ENCODE measurements around the gene NLK. TPM values are rescaled to one million over a fixed set of nuclear protein-coding genes. Genes with fewer than 3 reads are reported as not detected.

The NLK gene
- total and polyA plus RNA-seq, 2 of the 4 experiments (the other 2 are of a cell fraction) = 15.3 to 23.3 TPM

DNA sequence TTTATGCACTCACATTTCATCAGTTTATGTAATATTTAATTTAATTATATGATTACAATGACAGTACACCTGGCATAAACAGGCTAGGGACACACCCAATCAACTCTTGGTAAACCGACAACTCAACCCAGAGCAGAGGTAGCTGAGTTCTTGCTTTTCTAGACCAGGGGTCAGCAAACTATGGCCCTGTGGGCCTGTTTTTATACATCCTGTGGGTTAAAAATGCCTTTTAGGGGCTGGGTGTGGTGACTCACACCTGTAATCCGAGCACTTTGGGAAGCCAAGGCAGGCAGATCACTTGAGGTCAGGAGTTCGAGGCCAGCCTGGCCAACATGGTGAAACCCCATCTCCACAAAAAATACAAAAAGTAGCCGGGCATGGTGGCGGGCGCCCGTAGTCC is 177.3 kb downstream of the NLK start:
- H4K20me1 ChIP-seq (ENCODE audit: insufficient read depth, low read length) = no peaks in the 10 kb centered on the region
- H3K9me1 ChIP-seq (ENCODE audit: insufficient read depth, low read length) = peaks cover 5% of the 10 kb centered on the region
- H3K79me1 ChIP-seq (ENCODE audit: low read depth in 1 of 2, low read length in 2 of 2) = no peaks in the 10 kb centered on the region
- H3K9ac ChIP-seq (ENCODE audit: low read depth, low read length) = no peak overlapping the region
- no peak overlapping the region for H4K8ac ChIP-seq (ENCODE audit: low read depth in 2 of 2, low read length in 2 of 2)
- no peak for DNase-seq
- H3K36me3 ChIP-seq (ENCODE audit: control insufficient read depth, insufficient read depth, low read length) = no peaks in the 10 kb centered on the region
- no peak for ATAC-seq (ENCODE audit: low read depth)
- H3K4me1 ChIP-seq (ENCODE audit: control insufficient read depth, insufficient read depth, low read length) = no peaks in the 10 kb centered on the region
- no peak overlapping the region for H2BK5ac ChIP-seq (ENCODE audit: low read depth, low read length, poor library complexity, severe bottlenecking)
- no peak overlapping the region for H3K4me2 ChIP-seq (ENCODE audit: low read depth, low read length)
- TF ChIP-seq RCOR1 (IDR thresholded peaks at IDR 0.05; ENCODE audit: insufficient replicate concordance, low read length) (no peak), RFX5 (IDR thresholded peaks at IDR 0.05; ENCODE audit: low read depth, low read length) (no peak), CEBPB (IDR thresholded peaks at IDR 0.05; ENCODE audit: low read depth, low read length) (no peak), NFE2L2 (IDR thresholded peaks at IDR 0.05; ENCODE audit: low read depth, low read length) (no peak), FOS (IDR thresholded peaks at IDR 0.05; ENCODE audit: low read depth, low read length) (no peak)
- TF ChIP-seq, protein P1, sequence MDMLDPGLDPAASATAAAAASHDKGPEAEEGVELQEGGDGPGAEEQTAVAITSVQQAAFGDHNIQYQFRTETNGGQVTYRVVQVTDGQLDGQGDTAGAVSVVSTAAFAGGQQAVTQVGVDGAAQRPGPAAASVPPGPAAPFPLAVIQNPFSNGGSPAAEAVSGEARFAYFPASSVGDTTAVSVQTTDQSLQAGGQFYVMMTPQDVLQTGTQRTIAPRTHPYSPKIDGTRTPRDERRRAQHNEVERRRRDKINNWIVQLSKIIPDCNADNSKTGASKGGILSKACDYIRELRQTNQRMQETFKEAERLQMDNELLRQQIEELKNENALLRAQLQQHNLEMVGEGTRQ (IDR thresholded peaks at IDR 0.05; ENCODE audit: low read depth, low read length) = no peak
- TF ChIP-seq, protein P2, sequence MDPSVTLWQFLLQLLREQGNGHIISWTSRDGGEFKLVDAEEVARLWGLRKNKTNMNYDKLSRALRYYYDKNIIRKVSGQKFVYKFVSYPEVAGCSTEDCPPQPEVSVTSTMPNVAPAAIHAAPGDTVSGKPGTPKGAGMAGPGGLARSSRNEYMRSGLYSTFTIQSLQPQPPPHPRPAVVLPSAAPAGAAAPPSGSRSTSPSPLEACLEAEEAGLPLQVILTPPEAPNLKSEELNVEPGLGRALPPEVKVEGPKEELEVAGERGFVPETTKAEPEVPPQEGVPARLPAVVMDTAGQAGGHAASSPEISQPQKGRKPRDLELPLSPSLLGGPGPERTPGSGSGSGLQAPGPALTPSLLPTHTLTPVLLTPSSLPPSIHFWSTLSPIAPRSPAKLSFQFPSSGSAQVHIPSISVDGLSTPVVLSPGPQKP (IDR thresholded peaks at IDR 0.05; ENCODE audit: borderline replicate concordance, low read depth, low read length) = no peak
- H3K23ac ChIP-seq (ENCODE audit: low read depth, low read length) = no peak overlapping the region
- dilution Hi-C loops (cut with HindIII; ENCODE audit: low sequenced_read_pairs, unreplicated experiment) (no loop called here), in situ Hi-C loops (cut with MboI; ENCODE audit: low sequenced_read_pairs) (no loop called here), intact Hi-C loops (cut with micrococcal nuclease) (no loop called here)
- no peak overlapping the region for H3K27ac ChIP-seq (ENCODE audit: insufficient read depth, low read length)
- no CpG with 5 or more reads among the region's 7 CpGs for WGBS, 2 experiments (ENCODE audit: extremely low coverage in 2 of 2, insufficient read length in 1 of 2)
- no peak overlapping the region for H3K4ac ChIP-seq (ENCODE audit: low read depth, low read length)
- H2BK20ac ChIP-seq (ENCODE audit: low read depth, low read length) = no peak overlapping the region
- no peak overlapping the region for H3K18ac ChIP-seq (ENCODE audit: low read depth, low read length)
- no peak overlapping the region for H4K5ac ChIP-seq (ENCODE audit: low read depth, low read length)
- no peaks in the 10 kb centered on the region for H3K27me3 ChIP-seq (ENCODE audit: control insufficient read depth, insufficient read depth, low read length)
- no peak overlapping the region for H3K14ac ChIP-seq (replicated peaks; ENCODE audit: low read depth, low read length)
- H2AK9ac ChIP-seq (replicated peaks; ENCODE audit: low read depth, low read length, poor library complexity) = no peak overlapping the region
- H3K4me3 ChIP-seq (ENCODE audit: insufficient read depth, low read depth, low read length) = no peak overlapping the region
- no peak overlapping the region for H2AK5ac ChIP-seq (ENCODE audit: low read depth, low read length)
- H3K56ac ChIP-seq (ENCODE audit: extremely low read depth, insufficient read depth, low read length) = no peak overlapping the region
- POLR2A ChIA-PET (ENCODE audit: unreplicated experiment) = interaction anchor here (0.6 kb wide), 1 partner anchor 176 kb away, joined by 4 read pairs; no protein-coding TSS in a partner anchor
- CTCF ChIA-PET = interaction anchor here (1.0 kb wide), 1 partner anchor 414 kb away, joined by 6 read pairs; no protein-coding TSS in a partner anchor
- no peaks in the 10 kb centered on the region for H3K9me3 ChIP-seq (ENCODE audit: control insufficient read depth, insufficient read depth, low read length)
- no peak overlapping the region for H2BK15ac ChIP-seq (ENCODE audit: low read depth, low read length)
- H2AFZ ChIP-seq (replicated peaks; ENCODE audit: low read length, poor library complexity) = no peak overlapping the region
- no peak overlapping the region for H2BK120ac ChIP-seq (ENCODE audit: low read depth, low read length)
- no peak overlapping the region for H4K91ac ChIP-seq (ENCODE audit: insufficient read depth, low read depth, low read length)
- no TSS peak for BruUV-seq (replicated peaks)

Data from IMR-90 (cell line).